AG04449 (cell line): ENCODE results near the gene CRABP2.
A peak's percentile ranks its signal among the peaks of the same experiment; 100 is the strongest.

Source experiments
- CTCF ChIA-PET: fragments of 350-600 bp; formaldehyde crosslinking; extraction: SDS; loops from one replicate; lab custom pipeline; 2021; ENCODE audit warnings: antibody characterized with exemption; lab: Yijun Ruan, JAX
- POLR2A ChIA-PET: fragments of 400-600, 350-600 bp; formaldehyde crosslinking; extraction: SDS; loops from one replicate; lab custom pipeline; 2020; ENCODE audit warnings: antibody characterized with exemption, inconsistent platforms; lab: Yijun Ruan, JAX
- DNase-seq: peaks from one replicate; pipeline ENCODE4 v3.0.0-alpha.2; 2010; ENCODE audit warnings: low read depth, low spot score
- H3K4me3 ChIP-seq: 2 replicates; pipeline ENCODE4 v1.5.1; 2011; ENCODE audit warnings: low read depth, mild to moderate bottlenecking, control low read depth, low read length
- TF ChIP-seq, protein P1 (sequence below): IDR thresholded peaks from one replicate; pipeline ENCODE4 v1.5.1; 2011; ENCODE audit warnings: mild to moderate bottlenecking, moderate library complexity, low read length, control low read depth, inconsistent platforms; ENCODE audit not compliant: insufficient read depth; ENCODE audit errors: missing control alignments

CRABP2 gene

DNA sequence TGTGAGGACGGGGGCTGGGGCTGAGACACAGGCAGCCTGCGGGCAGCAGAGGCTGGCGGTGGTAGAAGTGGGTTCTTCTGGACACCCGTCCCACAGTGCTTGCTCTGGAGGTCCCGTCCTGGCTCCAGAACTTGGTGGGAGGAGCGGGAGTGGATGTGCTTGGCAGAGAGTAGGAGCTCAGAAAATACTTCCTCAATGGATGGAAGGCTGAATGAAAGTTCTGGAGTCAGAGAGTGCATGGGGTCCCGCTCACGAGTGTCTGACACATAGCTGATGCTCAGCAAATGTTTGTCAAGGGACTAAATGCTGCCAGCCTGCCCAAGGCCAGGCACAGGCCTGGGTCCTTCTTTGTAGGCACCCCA, 14.7 kb downstream of the CRABP2 start:
- DNase-seq, result no peak
- CTCF ChIA-PET, result interaction anchor here (1.1 to 49.8 kb wide), 20 partner anchors 15 to 258 kb away, joined by 3 to 2951 read pairs (median 14); partner anchors contain the start of genes CRABP2, INSRR, ISG20L2 and LRRC71
- POLR2A ChIA-PET, result interaction anchor here (1.7 to 2.7 kb wide), 3 partner anchors 12 to 36 kb away, joined by 4 to 19 read pairs (median 8); partner anchors contain the start of gene CRABP2
- H3K4me3 ChIP-seq, result no peak overlapping the region
- TF ChIP-seq, protein P1, sequence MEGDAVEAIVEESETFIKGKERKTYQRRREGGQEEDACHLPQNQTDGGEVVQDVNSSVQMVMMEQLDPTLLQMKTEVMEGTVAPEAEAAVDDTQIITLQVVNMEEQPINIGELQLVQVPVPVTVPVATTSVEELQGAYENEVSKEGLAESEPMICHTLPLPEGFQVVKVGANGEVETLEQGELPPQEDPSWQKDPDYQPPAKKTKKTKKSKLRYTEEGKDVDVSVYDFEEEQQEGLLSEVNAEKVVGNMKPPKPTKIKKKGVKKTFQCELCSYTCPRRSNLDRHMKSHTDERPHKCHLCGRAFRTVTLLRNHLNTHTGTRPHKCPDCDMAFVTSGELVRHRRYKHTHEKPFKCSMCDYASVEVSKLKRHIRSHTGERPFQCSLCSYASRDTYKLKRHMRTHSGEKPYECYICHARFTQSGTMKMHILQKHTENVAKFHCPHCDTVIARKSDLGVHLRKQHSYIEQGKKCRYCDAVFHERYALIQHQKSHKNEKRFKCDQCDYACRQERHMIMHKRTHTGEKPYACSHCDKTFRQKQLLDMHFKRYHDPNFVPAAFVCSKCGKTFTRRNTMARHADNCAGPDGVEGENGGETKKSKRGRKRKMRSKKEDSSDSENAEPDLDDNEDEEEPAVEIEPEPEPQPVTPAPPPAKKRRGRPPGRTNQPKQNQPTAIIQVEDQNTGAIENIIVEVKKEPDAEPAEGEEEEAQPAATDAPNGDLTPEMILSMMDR, result no peak

DNA sequence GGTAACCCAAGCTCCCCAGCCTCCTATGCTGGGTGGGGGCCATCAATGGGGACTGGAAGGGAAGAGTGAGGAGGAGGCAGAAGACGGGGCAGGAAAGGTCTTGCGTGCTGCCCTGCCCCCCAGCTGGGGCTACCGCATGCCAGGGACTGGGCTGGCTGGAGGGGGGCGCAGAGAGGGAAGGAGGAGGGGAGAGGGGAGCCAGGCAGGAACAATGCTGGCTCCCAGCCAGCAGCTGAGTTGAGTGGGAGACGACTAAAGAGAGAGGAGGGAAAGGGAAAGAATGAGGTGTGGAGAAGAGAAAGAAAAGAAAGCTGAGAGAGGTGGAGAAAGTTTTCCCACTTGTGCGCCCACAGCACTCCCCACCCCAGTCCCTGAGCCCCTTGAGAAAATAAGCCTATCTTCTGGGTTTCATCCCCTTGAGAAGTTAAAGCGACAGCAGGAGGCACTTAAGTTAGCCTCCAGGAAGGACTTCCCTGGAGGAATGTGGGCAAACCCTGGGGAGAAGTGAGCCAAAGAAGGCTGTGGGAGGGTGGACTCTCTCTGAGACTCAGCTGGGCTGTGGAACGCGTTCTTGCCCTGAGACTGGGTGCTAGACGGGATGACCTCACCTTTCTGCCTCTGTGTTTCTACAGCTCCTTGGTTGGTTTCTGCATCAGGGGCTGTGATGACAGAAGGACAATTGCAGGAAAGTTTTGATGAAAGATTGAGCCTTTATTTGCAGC, 15.3 kb downstream of the CRABP2 start:
- no peak for DNase-seq
- ChIA-PET POLR2A (interaction anchor here (1.6 to 2.7 kb wide), 4 partner anchors 13 to 38 kb away, joined by 4 to 19 read pairs (median 8); partner anchors contain the start of genes CRABP2, ISG20L2 and METTL25B), CTCF (interaction anchor here (0.6 to 49.8 kb wide), 44 partner anchors 14 to 384 kb away, joined by 3 to 2951 read pairs (median 8); partner anchors contain the start of genes CRABP2, HDGF, INSRR and ISG20L2)
- TF ChIP-seq, protein P1, result no peak
- peak overlapping the region; percentile 43; the same call in 1 of the 2 replicates for H3K4me3 ChIP-seq

DNA sequence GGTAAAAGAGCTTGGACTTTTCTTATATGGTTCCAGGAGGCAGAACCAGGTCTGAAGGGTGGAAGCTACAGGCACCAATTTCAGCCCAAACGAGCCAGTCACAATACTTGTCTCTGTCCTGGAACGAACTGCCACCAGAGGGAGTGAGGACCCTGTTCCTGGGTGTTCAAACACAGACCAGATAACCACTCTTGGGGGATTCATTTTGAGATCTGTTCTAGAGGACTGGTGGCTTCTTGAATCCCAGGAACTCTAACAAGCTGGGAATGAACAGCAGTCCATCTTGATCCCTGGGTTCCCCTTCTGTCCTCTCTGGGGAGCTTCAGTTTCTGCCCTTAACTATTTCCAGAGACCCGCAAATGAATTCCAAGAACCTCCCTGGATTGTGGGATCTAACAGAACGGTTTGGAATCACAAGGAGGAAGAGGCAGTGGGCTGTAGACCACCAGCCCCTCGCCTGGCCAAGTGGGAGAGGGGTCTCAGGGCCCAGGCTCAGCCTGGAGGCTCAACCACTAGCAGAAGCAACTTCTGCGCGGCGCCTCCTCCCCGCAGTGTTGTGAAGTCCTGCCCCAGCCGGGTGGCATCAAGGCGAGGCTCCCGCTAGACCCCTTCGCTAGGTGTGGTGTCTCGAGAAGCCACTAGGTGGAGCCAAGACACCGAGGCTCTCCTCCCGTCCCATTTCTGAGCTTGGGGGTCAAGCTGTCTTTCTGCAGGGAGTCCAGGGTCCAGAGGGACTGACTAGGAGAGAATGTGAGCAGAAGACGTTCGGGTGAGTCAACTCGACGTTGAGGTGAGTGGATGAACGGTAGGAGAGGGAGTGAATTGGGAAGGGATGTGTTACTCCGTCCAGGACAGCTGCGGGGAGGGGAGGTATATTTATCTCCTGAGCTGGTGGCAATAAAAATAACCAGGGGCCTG, 16.1 kb downstream of the CRABP2 start:
- TF ChIP-seq, protein P1, result peak; percentile 92
- DNase-seq, result no peak
- H3K4me3 ChIP-seq, result peak overlapping the region; percentile 46
- CTCF ChIA-PET, result interaction anchor here (0.6 to 49.8 kb wide), 54 partner anchors 13 to 385 kb away, joined by 3 to 2951 read pairs (median 6); partner anchors contain the start of genes CRABP2, HDGF, INSRR and ISG20L2
- POLR2A ChIA-PET, result interaction anchor here (1.6 to 2.7 kb wide), 3 partner anchors 13 to 39 kb away, joined by 4 to 19 read pairs (median 9); partner anchors contain the start of genes ISG20L2 and METTL25B

DNA sequence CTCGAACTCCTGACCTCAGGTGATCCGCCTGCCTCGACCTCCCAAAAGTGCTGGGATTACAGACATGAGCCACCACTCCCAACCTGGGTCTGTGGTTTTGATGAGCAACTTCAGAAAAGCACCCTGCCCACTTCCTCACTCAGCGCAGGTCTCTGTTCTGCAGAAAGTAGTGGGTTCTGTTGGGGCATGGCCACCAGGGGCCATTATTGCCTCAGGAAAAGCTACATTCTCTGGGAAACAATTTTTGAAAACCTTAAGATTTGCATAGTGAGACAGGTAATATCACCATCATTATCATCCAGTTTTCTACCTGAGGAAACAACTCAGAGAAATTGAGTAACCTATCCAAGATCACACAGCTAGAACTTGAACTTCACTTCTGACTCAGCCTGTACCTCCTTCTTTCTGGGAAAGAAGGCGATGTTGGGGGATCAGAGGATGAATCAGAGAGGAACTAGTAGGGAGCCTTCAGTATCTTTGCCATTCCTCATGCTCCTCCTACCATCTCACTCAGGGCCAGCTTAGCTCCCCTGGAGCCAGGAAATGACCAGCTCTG, 21.1 kb downstream of the CRABP2 start:
- H3K4me3 ChIP-seq, result no peak overlapping the region
- ChIA-PET CTCF (interaction anchor here (0.8 to 49.8 kb wide), 16 partner anchors 8 to 298 kb away, joined by 3 to 2951 read pairs (median 6); partner anchors contain the start of genes CRABP2, INSRR, ISG20L2 and LRRC71), POLR2A (interaction anchor here (0.6 to 1.0 kb wide), 3 partner anchors 9 to 213 kb away, joined by 3 read pairs; no protein-coding TSS in a partner anchor)
- TF ChIP-seq, protein P1, result no peak
- no peak for DNase-seq

DNA sequence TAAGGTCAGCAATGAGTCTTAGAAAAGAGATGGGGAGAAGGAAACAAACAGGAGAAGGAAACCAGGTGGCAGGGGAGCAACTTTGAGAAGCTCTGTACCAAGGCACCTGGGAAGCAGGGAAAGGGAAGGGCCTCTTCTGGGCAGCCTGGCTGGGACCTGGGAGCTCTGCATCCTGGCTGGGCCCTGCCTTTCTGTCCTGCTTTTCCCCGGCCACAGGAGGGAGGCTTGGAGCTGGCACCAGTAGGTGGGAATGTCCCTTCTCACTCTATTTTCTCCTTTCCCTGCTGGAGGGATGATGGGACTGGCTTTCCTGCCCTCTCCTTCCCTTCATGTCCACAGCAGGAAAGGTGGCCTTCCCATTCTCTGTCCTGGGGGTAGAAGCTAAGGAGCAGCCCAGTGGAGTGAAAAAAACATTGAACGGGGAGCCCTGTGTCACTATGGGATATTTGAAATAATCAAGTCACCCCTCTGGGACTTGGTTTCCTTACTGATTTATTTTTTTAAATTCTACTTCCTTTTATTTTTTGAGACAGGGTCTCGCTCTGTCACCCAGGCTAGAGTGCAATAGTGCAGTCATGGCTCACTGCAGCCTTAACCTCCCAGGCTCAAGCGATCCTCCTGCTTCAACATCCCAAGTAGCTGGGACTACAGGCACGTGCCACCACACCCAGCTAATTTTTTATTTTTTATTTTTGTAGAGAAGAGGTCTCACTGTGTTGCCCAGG, 23.1 kb downstream of the CRABP2 start:
- H3K4me3 ChIP-seq, result no peak overlapping the region
- DNase-seq, result no peak
- ChIA-PET POLR2A (interaction anchor here (0.7 kb wide), 1 partner anchor 46 kb away, joined by 3 read pairs; the partner anchor contains the start of genes ISG20L2 and METTL25B), CTCF (interaction anchor here (0.7 to 49.8 kb wide), 11 partner anchors 7 to 210 kb away, joined by 3 to 2951 read pairs (median 8); partner anchors contain the start of genes CRABP2, INSRR, ISG20L2 and METTL25B)
- TF ChIP-seq, protein P1, result peak; percentile 11
